ENCODE results near the gene ERMP1.
"Not testable (repeated sequence)": the region's sequence is repeated elsewhere in the genome, so short reads cannot be mapped to it uniquely, and the experiment has no call there.

The ERMP1 gene

DNA sequence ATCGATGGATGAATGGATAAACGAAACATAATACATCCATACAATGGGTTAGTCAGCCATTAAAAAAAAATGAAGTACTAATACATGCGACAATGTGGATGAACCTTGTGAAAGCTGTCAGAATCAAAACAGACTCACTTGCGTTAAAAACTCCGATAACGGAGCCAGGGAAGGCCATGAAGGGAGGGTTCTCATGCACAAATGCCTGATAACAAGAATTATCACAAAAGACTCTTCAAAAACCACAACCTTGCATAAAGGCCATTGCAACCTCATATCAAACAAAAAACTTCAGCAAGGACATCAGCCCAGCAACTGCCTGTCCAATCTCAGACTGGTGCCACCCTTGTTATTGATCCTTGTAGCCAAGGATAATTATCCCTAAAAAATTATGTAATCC, 13.7 kb downstream of the ERMP1 start:
- no peak for DNase-seq (ENCODE audit: low read depth)

DNA sequence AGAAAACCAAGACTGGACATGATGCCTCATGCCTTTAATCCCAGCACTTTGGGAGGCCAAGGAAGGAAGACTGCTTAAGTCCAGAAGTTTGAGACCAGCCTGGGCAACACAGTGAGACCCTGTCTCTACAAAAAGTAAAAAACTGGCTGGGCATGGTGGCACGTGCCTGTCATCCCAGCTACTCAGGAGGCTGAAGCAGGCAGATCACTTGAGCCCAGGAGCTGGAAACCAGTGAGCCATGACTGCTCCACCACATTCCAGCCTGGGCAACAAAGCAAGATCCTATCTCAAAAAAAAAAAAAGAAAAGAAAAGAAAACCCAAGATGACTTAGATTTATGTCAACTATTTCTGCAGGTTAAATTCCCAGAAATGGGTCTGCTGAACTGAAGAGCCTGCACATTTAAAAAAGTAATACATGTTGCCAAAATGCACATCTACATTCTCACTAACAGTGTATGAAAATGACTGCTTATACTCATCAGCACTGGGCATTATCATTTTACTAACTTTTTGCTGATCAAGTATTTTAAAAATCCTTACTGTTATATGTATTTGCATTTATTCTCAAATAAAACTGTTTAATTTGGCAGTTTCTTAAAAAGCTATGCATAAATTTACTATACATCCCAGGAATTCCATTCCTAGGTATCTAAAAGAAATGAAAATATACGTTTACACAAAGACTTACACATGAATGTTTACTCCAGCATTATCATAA, 14.3 kb downstream of the ERMP1 start:
- DNase-seq (ENCODE audit: low read depth), result no peak

DNA sequence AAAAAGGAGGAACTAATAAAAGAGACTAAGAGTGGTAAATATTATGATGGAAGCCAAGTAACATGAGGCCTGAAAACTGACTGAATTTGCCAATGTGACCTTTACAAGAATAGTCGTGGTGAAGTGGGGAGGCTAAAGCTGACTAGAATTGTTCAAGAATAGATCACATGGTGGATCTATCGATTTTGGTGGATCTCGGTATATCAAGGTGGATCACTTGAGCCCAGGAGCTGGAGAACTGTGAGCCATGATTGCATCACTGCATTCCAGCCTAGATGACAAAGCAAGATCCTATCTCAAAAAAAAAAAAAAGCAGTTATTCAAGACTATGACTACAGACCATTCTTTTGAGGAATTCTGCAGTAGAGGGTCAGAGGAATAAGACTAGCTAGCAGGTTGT, 15.1 kb downstream of the ERMP1 start:
- DNase-seq (ENCODE audit: low read depth), result no peak

DNA sequence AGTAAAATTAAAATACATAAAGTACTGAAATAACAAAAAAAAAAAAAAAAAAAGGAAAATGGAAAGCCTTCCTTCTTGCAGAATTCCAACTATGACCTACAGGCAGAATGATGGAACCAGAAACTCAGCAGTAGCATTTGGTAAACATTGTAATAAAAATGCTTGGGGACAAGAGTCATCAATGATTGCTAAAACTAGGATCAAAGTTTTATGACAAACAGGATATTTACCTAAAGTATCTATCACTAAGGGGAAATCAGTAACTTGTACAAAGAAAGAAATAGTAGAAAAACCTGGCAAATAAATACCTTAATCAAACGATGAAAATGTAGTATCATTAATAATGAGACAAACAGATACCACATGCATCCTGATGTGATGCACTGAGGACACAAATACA, 17.5 kb downstream of the ERMP1 start:
- no peak for DNase-seq (ENCODE audit: low read depth)

DNA sequence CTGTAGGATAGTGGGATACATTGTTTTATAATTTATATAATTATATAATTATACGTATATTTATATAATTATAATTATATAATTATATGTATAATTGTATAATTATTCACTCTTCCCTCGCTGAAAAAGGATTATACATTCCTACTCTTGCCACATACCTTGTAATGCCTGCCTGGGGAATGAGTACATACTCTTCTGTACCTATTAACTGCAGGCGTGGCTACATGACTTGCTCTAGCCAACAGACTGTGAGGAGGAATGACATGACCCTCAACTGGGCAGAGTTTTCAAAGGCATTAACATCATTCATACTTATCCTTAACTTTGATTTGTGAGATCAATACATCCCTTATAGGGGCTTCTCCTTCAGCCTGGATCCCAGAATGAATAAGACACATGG, 19.1 kb downstream of the ERMP1 start:
- DNase-seq (ENCODE audit: low read depth), result no peak

DNA sequence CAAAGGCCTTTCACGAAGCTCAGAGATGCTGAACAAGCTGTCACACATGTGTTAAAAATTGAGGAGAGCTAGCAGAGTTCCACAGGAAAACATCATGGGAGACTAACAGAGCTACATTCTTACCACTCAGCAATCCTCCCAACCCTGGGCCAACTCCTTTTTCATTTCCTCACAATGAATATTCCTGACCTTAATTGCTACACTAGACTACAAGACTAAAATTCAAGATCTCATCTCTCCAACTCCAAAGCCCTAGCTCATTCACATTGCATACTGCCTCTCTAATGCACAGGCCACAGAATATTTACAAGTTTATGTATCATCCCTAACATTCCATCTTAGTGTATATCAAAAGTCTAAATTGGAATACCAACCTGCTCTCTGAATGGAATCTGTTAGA, 21.2 kb downstream of the ERMP1 start:
- DNase-seq (ENCODE audit: low read depth), result no peak

DNA sequence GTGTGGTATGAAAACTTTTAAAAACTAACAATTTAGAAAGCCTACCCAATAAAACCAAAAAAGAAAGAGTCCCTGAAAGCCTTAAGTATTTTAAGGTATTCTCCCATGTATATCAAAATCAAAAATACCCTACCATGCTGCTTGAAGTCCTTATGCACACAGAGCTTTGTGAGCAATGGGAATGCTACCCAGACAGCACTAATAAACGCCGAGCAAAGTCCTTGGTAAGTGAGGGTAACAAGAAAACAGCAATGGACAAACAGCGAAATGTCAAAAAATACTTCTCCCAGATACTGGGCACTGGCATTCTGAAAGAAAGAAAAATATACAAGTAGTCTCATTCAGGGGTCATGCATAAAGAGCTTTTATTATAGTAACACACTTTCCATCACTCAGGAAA, 27.4 kb downstream of the ERMP1 start:
- DNase-seq (ENCODE audit: low read depth), result no peak

DNA sequence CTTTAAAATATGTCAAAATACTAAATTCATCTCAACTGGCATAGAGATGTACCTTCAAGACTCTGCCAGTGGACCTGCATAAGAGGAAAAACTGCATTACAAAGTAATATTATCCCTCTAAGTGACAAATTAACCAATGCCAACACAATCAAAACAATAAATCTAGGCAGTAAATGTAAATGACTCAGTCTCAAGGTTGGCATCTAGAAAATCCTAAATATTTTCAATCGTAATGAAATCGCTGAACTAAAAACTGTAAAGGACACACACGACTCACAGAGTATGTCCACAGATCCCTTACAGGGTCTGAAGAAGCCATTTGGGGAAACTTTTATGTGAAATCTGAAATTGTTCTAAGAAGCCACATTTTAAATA, 31.2 kb downstream of the ERMP1 start:
- no peak for DNase-seq (ENCODE audit: low read depth)

DNA sequence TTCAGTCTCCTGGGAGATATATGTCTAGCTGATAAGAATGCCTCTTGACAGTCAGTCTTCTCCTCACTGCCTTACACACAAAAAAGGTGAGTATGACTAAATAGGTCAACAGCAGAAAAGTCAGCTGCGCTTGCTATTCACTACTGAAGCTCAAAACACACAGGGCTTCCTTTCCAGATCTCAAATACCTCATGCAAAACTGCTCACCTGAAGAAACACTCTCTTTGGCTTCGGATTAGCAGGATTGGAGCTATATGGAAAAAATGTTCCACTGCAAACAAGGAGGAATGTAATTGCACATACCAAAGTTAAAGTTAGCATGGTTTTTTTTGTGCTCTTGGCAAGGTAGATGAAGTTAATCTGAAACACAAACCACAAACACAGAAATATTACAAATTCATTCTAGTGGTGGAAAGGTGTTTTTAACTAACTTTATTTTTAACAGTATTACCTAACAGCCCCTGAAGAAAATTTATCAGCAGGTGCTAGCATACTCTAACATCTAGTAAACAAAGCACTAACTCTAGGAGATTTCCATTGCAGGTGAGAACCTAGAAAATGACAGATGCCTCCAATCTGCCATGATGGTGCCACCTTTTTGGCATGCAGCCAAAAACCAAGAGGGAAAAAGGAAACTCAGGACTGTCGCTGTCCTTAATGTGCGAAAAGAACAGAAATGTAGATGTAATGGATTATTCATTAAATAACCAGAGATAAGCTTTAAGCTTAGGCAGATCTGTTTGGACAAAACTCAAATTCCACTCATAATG, 31.8 kb downstream of the ERMP1 start:
- DNase-seq (ENCODE audit: low read depth), result no peak

DNA sequence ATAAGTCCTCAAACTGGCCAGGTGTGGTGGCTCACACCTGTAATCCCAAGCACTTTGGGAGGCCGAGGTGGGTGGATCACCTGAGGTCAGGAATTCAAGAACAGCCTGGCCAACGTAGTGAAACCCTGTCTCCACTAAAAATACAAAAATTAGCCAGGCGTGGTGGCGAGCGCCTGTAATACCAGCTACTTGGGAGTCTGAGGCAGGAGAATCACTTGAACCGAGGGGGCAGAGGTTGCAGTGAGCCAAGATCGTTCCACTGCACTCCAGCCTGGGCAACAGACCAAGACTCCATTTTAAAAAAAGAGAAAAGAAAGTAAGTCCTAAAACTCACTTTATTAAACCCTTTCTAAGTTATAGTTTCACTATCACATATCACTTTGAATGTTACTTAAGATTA, 32.5 kb downstream of the ERMP1 start:
- DNase-seq (ENCODE audit: low read depth), result not testable (repeated sequence)

DNA sequence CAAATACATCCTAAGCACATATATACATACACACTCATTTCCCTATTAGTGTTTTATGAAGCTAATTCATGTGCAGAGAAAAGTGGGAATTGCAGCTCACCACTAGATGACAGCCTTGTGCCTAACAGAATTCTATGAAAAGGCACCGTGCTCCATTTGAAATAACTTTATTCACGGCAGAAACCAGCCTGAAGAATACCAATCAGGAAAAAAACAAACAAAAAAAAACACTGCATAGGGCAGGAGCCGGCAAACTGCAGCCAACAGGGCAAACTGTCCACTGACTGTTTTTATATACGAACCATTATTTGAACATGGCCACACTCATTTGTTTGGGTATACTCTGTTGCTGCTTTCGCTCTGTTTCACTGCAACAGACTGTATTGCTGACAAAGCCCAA, 33.6 kb downstream of the ERMP1 start:
- DNase-seq (ENCODE audit: low read depth), result peak; percentile 37

DNA sequence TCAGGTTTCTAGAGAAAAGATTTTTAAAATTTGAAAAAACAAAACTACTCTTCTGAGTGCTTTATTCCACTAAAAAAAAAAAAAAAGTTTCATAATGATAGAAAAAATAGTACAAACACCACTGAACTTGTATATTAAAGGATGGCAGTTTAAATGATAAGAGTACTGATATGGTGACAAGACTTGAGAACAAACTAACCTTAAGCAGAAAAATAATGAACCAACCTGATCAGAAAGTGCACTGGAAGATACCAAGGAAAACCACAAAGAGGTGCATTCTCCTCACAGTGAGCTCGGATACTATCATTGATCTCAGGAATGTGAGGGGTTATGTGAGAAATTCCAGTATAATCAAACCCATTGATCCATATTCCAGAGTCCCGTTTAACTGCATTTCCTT, 34.3 kb downstream of the ERMP1 start:
- no peak for DNase-seq (ENCODE audit: low read depth)

DNA sequence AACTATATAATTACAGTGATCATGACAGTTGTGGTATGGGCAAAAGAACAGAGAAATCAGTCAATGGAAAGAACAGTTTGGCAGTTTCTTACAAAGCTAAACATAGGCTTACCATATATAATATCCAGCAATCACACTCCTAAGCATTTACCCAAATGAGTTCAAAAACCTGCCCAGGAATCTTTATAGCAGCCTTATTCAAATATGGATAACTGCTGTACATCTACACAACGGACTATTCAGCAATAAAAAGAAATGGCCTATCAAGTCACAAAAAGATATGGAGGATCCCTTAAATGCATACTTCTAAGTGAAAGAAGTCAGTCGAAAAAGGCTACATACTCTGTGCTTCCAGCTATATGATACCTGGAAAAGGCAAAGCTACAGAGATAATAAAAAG, 36.6 kb downstream of the ERMP1 start:
- no peak for DNase-seq (ENCODE audit: low read depth)

DNA sequence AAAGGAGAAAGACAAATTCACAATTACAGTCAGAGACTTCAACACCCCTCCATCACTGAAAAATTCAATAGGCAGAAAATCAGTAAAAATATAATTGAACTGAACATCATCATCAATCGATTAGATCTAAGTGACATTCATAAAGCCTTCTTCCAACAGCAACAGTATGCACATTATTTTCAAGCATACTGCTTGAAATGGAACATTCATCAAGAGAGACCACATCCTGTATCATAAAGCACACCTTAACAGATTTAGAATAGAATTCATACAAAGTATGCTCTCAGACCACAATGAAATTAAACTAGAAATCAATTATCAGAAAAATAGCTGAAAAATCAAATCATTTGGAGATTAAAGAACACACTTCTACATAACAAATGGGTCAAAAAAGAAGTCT, 39.1 kb downstream of the ERMP1 start:
- no peak for DNase-seq (ENCODE audit: low read depth)

DNA sequence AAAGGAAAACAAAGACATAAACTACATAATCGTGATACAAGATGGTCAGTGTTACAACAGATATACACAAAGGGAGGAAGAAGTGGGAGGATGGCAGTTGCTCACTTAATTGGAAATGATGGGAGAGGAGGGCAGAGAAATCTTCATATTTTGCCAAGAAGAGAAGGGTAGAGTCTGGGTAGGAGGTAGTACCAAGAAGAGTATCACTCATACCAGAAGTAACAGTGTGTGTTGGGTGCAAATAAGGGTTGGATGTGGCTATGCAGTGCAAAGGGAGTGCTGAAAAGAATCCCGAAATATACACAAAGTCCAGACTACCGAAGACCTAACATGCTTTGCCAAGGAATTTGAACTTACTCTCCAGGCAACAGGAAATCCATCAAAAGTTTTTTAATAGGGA, 41.0 kb downstream of the ERMP1 start:
- no peak for DNase-seq (ENCODE audit: low read depth)

DNA sequence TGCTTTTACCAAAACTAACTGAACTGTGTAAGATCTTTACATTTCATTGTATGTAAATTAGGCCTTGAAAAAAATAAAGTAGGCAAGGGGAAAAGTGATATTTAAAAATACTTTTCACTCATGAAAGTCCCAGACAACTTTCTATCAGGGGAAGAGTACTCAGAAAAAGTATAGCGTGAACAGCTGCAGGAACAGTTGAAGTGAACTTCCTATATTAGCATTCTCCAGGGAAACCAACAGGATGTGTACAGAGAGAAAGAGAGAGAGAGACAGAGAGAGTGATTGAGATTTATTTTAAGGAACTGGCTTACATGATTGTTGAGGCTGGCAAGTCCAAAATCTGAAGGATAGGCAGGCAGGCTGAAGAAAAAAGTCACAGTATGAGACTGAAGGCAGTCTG, 42.0 kb downstream of the ERMP1 start:
- no peak for DNase-seq (ENCODE audit: low read depth)

DNA sequence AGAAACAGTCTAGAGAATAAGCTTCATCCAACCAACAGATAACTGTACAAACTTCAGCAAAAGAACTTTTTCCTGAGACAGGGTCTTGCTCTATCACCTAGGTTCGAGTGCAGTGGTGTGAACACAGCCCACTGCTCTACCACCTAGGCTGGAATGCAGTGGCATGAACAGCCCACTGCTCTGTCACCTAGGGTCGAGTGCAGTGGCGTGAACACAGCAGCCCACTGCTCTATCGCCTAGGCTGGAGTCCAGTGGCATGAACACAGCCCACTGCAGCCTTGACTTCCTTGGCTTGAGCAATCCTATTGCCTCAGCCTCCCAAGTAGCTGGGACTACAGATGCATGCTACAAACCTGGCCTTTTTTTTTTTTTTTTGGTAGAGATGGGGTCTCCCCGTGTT, 43.4 kb downstream of the ERMP1 start:
- DNase-seq (ENCODE audit: low read depth), result no peak

DNA sequence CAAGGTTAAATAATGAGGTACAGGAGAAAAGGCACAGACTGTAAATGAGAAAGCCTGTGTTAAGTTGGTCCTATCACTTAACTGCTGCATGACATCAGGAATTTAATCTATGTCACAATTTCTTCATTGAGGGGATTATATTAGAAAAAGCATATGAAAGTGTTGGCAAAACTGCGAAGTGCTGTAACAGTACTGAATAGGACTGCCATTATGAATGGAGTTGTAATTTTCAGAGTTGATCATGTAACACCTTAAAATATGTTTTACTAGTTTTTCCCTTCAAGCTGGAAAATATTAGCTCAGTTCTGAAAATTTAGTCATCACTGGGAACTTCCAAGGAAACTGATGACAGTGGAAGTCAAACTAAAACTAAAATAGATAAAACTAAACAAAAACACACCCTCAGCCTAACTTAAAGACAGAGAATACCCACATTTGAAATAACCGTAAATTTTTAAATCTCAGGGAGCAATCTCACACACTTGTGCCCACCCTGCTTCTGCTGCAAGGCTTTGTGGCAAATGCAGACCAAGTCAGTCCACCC, 45.1 kb downstream of the ERMP1 start:
- DNase-seq (ENCODE audit: low read depth), result no peak

DNA sequence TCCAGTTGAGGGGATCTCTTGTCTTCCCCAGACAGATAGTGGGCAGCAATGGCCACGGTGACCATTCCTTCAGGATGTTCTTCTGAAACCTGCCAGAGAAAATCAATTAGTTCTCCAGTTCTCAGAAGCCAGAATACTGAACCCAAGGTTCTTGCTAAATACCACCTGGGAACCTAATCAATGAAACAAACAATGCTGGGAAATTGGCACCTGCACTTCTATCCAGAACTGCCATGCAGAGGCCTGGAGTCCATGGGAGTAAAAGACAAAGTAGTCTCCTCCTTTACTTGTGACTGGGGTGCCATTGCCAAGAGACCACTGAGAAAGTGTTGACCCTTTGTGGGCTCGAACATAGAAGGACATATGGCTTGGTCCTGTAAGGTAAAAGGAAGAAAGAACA, 45.7 kb downstream of the ERMP1 start:
- no peak for DNase-seq (ENCODE audit: low read depth)

DNA sequence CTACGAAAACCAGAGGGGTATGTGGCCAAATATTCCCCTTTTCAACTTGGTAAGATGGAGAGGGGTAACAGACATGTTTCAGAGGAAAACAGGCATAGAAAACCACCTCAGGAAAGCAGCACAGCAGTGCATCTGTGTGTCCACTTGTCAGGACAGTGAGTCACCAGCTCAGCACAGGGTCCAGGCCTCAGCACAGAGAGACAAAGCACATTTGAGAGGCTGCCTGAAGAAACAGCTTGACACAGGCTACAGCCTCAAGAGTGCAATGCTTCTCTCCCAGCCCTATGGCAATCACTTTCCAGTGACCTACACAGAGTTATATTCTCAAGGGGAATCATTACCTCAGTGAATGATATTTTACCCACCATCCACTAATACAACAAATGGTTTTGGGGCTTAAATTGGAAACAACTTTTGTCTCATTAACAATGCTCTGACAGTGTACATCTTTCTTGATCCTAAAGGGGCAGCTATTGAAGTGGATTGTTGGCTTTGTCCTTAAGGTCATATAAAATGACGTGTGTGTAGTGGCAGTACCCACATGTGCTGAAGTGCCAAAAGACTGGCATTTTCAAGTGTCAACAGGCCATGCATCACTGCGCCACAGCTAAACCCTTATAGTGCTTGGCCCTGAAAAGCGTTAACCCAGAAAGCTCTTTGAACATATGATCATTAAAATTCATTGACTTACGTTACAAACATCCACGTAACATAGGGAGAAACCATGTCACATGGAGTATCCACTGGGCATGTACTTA, 46.4 kb downstream of the ERMP1 start:
- DNase-seq (ENCODE audit: low read depth), result no peak

DNA sequence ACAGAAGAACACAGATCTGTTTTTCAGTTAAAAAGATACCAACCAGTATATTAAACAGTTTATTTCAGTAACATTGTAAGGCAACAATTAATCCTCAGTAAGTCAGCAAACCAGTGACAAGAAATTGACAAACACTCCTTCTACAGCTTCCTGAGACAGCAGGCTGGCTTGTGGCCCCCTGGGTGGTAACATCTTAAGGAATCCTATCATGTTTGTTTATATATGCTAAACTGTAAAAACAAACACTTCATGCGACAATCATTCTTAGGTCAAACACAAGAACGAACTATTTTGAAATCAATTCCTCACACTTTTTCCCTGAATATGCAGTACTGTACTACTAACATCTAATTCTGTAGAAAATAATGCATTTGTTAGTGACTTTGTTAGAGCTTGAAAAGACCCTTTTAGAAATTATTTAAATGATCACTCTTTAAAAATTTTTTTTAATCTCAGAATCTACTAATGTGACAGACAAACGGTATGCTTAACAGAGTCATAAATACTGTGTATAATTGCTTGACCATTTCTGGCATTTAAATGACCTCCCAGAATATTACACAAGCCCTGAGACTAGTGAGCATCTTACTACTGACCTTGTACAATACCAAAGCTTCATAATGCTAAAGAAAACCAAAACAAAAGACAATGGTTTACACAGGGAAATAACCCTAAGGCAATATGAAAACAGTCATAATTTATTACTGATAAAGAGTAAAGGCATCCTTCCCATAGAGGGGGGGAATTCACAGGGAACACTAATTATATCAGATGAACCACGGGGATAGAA, 48.2 kb downstream of the ERMP1 start:
- no peak for DNase-seq (ENCODE audit: low read depth)

DNA sequence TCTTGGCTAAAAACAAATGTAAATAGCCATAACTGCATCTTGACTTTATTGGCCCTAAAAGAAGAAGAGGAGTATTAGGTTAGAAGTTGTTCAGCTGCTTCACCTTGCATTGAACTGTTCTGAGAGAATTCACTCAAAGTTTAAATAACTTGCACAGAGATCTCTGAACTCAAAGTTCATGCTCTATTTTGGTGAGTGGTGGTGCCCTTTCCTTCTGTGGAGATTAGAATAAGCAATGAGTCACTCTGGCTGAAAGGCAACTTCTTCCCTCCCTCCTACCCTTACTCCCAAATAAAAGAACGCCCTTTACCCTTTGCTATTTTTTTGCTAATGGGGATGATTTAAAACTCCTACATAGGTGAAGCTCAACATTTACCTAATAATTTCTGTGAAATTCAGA, 48.9 kb downstream of the ERMP1 start:
- DNase-seq (ENCODE audit: low read depth), result no peak

Data from stromal cell of bone marrow (primary cell).